NCI-H1417 (cell line): Measurements from ENCODE around the gene RABGAP1L.
A peak's percentile ranks its signal among the peaks of the same experiment; 100 is the strongest.
"Not testable (repeated sequence)": the region's sequence is repeated elsewhere in the genome, so short reads cannot be mapped to it uniquely, and the experiment has no call there.

ENCODE experiments used
- DNase-seq, 3 experiments: peaks; one replicate each; lab custom pipeline; 2025; lab: John Stamatoyannopoulos, UW

RABGAP1L gene

DNA sequence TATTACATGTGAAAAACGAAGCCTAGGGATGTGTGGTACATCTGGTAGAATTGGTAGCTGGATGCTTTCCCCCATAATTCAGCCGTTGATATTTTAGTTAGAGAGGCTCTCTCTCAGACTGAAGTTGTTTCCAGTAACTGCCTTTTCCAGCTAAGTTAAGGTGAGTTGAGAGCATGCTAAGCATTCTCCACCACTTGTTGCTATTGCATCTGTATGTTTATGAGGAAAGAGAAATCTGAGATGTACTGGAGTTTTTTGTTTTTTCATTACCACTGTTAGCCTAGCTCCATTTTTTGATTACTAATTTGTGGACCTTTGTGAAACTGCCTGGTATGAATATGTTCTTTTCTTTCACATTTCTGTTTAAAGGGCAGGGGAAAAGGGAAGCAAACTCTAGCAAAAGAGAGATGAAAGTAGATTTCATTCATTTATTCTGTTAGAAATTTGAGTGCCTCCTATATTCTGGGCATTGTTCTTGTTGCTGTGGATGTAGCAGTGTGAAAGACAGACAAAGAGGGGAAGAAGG is 650.5 kb downstream of the RABGAP1L start:
- DNase-seq: peak in 1 of 3 experiments; percentile 43

DNA sequence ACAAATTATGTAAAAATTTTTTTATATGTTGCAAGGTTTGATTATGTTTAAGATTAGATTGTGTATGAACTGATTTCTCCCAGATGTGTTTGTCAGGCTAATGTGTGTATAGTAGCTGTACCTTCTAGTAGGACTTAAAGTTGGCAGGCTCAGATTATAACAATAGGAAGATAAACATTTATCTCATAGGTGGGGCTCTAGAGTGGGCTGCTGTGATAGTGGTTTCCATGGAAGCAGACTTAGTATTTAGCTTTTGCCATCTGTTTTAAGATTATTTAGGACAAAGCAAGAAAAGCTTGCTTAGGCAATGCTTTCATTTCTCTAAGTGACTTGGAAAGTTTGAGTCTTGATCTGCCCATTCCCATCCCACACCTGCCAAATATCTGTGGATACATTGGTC is 652.7 kb downstream of the RABGAP1L start:
- peak in 1 of 3 experiments; percentile 20 for DNase-seq

DNA sequence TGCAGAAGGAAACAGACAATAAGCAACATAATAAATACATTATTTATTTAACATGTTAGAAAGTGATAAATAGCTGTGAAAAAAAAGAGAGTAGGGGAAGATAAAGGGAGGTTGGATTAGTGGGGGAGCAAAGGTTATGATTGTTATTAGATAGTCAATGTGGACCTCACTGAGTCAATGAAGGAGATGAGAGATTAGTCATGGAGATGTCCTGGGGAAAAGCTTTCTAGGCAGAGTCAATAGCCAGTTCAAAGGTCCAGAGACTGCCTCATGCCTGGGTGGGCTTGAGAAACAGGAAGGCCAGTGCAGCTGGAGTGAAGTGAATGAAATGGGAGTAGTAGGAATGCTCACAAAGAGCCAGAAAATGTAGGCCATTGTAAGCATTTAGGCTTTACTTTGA is 653.3 kb downstream of the RABGAP1L start:
- DNase-seq: no peak

- no peak for DNase-seq
Observed at GRCh38 chr1:174815036-174815435, 655.7 kb downstream of the RABGAP1L start.

GRCh38 chr1:174815474-174815908 is 656.2 kb downstream of the RABGAP1L start:
- no peak for DNase-seq

DNA sequence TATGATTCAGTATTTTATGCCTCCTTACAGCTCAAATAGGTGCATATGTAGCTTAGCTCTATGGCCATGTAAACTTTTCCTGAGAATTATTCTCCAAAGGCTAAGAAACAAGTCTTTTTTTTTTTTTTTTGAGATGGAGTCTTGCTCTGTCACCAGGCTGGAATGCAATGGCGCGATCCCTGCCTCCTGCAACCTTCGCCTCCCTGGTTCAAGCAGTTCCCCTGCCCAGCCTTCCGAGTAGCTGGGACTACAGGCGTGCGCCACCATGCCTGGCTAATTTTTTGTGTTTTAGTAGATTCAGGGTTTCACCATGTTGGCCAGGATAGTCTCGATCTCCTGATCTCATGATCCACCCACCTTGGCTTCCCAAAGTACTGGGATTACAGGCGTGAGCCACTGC is 657.3 kb downstream of the RABGAP1L start:
- DNase-seq: not testable (repeated sequence)

DNA sequence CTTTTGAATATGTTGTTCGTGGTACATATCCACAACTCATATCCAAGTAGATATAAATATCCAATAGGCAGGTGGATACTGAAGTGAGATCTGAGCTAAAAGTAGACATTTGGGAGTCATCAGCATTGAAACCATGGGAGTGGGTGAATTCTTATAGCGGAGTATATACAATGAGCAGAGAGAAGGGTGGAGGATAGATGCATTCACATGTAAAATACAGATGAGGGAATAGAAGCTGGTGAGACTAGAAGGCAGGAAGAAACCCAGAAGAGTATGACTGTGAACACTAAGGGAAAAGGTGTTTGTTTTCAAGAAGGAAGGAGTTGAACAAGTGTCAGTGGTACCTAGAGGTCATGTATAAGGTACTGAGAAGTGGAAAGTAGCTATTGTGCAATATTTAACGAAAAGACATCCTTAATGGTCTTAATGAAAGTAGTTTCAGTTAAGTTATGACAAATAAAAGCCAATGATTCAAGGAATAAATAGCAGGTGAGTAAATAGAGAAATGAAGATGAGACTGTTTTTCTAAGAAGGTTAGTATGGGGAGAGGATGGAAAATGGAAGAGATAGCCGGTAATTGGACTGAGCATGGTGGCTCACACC is 658.8 kb downstream of the RABGAP1L start:
- no peak for DNase-seq

DNA sequence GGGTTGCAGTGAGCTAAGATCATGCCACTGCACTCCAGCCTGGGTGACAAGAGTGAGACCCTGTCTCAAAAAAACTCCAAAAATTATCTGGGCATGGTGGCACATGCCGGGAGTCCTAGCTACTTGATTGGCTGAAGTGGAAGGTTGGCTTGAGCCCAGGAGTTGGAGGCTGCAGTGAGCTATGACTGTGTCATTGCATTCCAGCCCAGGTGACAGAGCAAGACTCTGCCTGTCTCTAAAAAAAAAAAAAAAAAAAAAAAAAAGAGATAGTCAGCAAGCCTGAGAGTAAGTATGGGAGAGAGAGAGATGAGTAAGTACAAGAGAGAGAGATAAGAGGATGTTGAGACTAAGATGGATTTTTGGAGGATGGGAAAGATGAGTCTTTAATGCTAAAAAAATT is 659.6 kb downstream of the RABGAP1L start:
- no peak for DNase-seq

- no peak for DNase-seq
Observed at GRCh38 chr1:174819596-174819995, 660.3 kb downstream of the RABGAP1L start.

- DNase-seq: no peak
Observed at GRCh38 chr1:174825127-174825526, 665.8 kb downstream of the RABGAP1L start.

DNA sequence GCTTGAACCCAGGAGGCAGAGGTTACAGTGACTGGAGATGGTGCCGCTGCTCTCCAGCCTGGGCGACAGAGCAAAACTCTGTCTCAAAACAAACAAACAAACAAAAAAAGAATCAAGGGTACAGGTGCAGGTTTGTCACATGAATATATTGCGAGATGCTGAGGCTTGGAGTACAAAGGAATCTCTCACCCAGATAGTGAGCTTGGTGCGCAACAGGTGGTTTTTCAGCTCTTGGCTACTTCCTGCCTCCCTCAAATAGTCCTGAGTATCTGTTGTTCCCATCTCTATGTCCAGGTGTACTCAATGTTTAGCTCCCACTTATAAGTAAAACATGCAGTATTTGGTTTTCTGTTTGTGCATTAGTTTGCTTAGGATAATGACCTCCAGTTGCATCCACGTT is 666.5 kb downstream of the RABGAP1L start:
- DNase-seq: no peak

- no peak for DNase-seq
Observed at GRCh38 chr1:174828264-174828663, 668.9 kb downstream of the RABGAP1L start.

- no peak for DNase-seq
Observed at GRCh38 chr1:174829990-174830389, 670.7 kb downstream of the RABGAP1L start.

GRCh38 chr1:174836543-174836942 is 677.2 kb downstream of the RABGAP1L start:
- no peak for DNase-seq

DNA sequence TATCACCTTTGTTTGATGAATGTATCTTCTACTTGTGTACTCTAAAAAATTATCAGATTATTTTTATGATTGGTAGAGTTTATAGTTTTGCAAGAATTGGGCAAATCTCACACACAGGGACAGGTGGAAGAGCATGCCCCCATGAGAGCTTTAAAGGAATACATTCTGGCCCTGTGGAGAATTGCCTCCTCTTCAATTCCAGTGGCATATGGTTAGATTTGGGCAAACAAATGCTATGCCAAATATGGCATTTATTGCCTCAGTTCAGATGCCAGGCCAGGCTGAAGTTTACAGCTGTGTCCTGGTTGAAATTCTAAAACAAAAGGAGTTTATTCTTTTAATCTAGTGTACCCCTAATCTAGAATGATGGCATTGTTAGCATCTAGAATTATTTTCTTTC is 678.1 kb downstream of the RABGAP1L start:
- no peak for DNase-seq

DNA sequence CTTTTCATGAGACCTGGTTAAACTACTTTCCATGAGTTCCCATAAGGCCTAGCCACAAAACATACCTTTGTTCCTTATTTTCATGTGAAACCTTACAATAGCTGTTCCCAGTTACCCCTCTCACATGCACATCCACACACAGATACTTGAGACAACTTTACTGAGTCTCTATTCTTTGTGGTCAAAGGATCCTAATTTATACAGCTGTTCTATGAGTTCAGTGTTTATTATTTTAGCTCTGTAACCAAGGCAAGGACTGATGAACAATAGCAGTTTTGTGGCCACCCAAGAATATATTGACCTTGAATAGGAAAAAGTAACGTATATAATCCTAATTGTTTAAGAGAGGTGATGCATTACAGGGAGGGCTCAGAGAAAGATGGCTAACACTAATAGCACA is 679.9 kb downstream of the RABGAP1L start:
- no peak for DNase-seq

- DNase-seq: no peak
Observed at GRCh38 chr1:174841747-174842146, 682.4 kb downstream of the RABGAP1L start.

DNA sequence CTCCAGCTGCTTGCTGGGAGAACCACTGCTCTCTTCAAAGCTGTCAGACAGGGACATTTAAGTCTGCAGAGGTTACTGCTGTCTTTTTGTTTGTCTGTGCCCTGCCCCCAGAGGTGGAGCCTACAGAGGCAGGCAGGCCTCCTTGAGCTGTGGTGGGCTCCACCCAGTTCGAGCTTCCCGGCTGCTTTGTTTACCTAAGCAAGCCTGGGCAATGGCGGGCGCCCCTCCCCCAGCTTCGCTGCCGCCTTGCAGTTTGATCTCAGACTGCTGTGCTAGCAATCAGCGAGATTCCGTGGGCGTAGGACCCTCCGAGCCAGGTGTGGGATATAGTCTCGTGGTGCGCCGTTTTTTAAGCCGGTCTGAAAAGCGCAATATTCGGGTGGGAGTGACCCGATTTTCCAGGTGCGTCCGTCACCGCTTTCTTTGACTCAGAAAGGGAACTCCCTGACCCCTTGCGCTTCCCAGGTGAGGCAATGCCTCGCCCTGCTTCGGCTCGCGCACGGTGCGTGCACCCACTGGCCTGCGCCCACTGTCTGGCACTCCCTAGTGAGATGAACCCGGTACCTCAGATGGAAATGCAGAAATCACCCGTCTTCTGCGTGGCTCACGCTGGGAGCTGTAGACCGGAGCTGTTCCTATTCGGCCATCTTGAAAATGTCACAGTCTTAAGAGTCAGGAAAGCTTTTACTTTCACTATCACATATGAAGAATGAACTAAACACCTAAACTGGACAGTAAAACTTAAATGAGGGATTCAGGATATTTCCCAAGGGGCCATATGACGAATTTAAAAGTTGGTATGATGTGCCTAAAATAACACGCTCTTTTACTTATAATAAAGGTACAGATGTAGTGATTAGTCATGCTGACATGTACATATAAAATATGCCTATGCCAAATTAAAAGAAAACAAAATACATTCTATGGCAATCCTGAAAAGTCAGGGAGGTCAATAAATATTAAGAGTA is 689.6 kb downstream of the RABGAP1L start:
- peak; percentile 26 to 70 (median 69) for DNase-seq

- DNase-seq: no peak
Observed at GRCh38 chr1:174850726-174851125, 691.4 kb downstream of the RABGAP1L start.

DNA sequence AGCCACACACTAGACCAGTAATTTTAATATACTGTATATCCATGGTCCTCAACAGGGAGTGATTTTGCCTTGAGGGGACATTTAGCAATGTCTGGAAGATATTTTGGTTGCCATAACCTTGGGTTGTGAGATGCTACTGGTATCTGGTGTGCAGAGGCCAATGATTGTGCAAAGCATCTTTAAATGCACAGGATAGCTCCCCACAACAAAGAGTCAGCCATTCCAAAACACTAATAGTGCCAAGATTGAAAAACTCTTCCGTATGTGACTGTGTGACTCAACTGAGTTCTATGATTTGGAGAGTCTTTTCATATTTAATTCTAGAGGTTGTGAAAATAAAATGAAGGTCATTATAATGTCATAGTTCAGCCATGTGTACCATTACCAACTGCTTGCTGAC is 699.0 kb downstream of the RABGAP1L start:
- no peak for DNase-seq

- DNase-seq: no peak
Observed at GRCh38 chr1:174870319-174870718, 711.0 kb downstream of the RABGAP1L start.

DNA sequence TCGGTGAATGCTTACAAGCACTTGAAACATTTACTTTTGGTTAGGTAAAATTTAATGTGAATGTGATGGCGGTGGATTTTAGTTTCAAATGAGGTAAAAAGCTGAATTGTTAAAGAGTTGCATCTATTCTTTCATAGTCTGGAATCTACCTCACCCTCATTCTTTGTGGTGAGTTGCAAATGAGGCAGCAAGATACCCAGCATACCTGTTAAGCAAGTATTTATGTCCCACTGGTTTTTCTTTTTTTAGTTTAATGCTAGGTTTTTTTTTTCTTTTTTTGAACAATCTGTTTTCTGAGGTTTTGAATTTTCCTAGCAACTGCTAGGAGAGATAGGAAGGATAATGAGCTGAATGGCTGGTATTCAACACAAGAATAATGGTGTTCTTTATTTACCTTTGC is 712.6 kb downstream of the RABGAP1L start:
- peak in 1 of 3 experiments; percentile 21 for DNase-seq

DNA sequence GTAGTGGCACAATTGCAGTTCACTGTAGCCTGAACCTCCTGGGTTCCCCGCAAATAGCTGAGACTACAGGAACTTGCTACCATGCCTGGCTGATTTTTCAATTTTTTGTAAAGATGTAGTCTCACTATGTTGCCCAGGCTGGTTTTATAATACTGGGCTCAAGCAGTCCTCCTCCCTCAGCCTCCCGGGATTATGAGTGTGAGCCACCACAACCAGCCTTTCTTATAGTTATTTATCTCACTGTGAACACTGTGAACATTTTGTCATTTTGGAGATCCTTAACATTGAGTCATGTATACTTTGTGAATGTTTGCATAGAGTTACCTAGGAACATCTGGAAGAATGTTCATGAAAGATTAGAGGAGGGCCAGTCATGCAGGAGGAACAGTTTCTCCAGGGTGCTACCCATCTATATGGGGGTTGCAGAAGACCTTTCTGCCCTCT is 713.3 kb downstream of the RABGAP1L start:
- no peak for DNase-seq
